ENCODE data around the gene PLEKHA6. TPM values are rescaled to one million over a fixed set of nuclear protein-coding genes. Genes with fewer than 3 reads are reported as not detected.

PLEKHA6 gene
- total and polyA plus RNA-seq, 2 of the 8 experiments (the other 6 are each of a cell fraction or from before 2014, with no cell fraction given) = 4.8 to 20.2 TPM

DNA sequence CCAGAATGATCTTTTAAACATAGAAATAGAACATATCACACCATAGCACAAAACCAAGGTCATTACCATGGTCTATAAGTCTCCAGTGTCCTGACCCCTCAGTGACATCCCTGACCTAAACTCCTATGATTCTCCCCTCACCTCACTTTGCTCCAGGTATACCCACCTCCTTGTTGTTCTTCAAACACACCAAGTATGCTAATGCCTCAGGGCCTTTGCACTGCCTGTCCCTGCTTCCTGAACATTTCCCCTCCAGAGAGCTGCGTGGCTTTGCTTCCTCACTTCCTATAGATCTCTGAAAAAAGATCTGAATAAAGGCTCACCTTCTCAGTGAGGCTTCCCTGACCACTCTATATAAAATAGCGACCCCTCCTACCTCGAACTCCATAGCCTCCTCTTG, 147.0 kb downstream of the PLEKHA6 start:
- Histone ChIP-seq H3K23me2 (ENCODE audit: low read depth, low read length) (peaks cover 10% of the 10 kb centered on the region; the same call in 1 of the 2 replicates), H3K9ac (replicated peaks in 1 of 4; ENCODE audit: extremely low read depth in 1 of 4, low read depth in 3 of 4, low read length in 3 of 4) (no peak overlapping the region), H3K79me2 (ENCODE audit: control insufficient read depth in 1 of 2, insufficient read depth in 2 of 2, low read length in 2 of 2) (no peaks in the 10 kb centered on the region), H2BK15ac (ENCODE audit: low read length) (no peak overlapping the region), H3K27me3 (replicated peaks in 1 of 4; ENCODE audit: control insufficient read depth in 3 of 4, extremely low read depth in 1 of 4, insufficient read depth in 3 of 4, low read length in 3 of 4) (no peaks in the 10 kb centered on the region), H2BK5ac (ENCODE audit: low read depth, low read length) (no peak overlapping the region), H3K23ac (ENCODE audit: insufficient read length) (no peak overlapping the region), H2BK20ac (ENCODE audit: low read length) (no peak overlapping the region), H3K27ac (ENCODE audit: low read depth, low read length) (no peak overlapping the region), H3K18ac (ENCODE audit: extremely low read depth, low read length) (no peak overlapping the region), H3K56ac (replicated peaks; ENCODE audit: insufficient read length, low read depth, low read length) (no peak overlapping the region), H2AFZ (ENCODE audit: low read length) (no peak overlapping the region), H3K79me1 (ENCODE audit: low read depth, low read length) (peaks cover 3% of the 10 kb centered on the region; the same call in 1 of the 2 replicates), H3K14ac (ENCODE audit: insufficient read length) (no peak overlapping the region), H2BK120ac (replicated peaks; ENCODE audit: low read depth, low read length) (no peak overlapping the region), H3K9me3 (ENCODE audit: insufficient read depth in 2 of 2, low read depth in 1 of 2, low read length in 1 of 2) (no peaks in the 10 kb centered on the region), H4K8ac (ENCODE audit: extremely low read depth, insufficient read depth, low read length) (no peak overlapping the region), H3K4ac (replicated peaks; ENCODE audit: insufficient read length, low read depth, low read length) (no peak overlapping the region), H3K4me2 (ENCODE audit: insufficient read depth in 1 of 2, low read depth in 2 of 2, low read length in 2 of 2) (peak overlapping the region in 1 of 2 experiments; percentile 58; a peak in 1 of 4 replicates), H4K20me1 (replicated peaks in 1 of 2; ENCODE audit: control insufficient read depth in 1 of 2, insufficient read depth in 2 of 2, low read length in 2 of 2) (no peaks in the 10 kb centered on the region), H4K91ac (replicated peaks; ENCODE audit: insufficient read length, low read length) (no peak overlapping the region), H2AK5ac (ENCODE audit: low read depth, low read length) (no peak overlapping the region), H3K36me3 (ENCODE audit: control insufficient read depth in 2 of 4, insufficient read depth in 4 of 4, low read length in 3 of 4) (no peaks in the 10 kb centered on the region), H4K5ac (ENCODE audit: insufficient read length, low read depth, low read length) (no peak overlapping the region), H3K4me1 (replicated peaks in 1 of 4; ENCODE audit: control insufficient read depth in 3 of 4, insufficient read depth in 4 of 4, low read length in 3 of 4) (peaks cover 0 to 3% (median 2%) of the 10 kb centered on the region in 4 experiments; a peak in 4 of 7 replicates), H3K4me3 (ENCODE audit: extremely low read depth in 1 of 4, insufficient read depth in 2 of 4, low read depth in 3 of 4, low read length in 4 of 4) (no peak overlapping the region), H2BK12ac (ENCODE audit: low read depth, low read length) (no peak overlapping the region; the same call in 1 of the 2 replicates)
- WGBS, 2 experiments (ENCODE audit: extremely low coverage in 1 of 2, insufficient coverage in 1 of 2, insufficient read length in 1 of 2, insufficient replicate concordance in 2 of 2, low coverage in 1 of 2, low lambda C conversion rate in 2 of 2, missing lambda C conversion rate in 1 of 2) = 89% methylated on average over 3 of the region's 3 CpGs; no CpG with 5 or more reads in 1 of the 2 experiments
- FAIRE-seq (no peak), DNase-seq (ENCODE audit: low read depth in 1 of 2, low spot score in 2 of 2) (no peak)
- TF ChIP-seq KDM1A (IDR thresholded peaks at IDR 0.05; ENCODE audit: borderline replicate concordance, low read length) (peak; percentile 44; the same call in 1 of the 2 replicates), MAX (IDR thresholded peaks at IDR 0.05) (no peak)
- POLR2A ChIA-PET (ENCODE audit: partially characterized antibody) = no interaction called here
- CTCF ChIA-PET (ENCODE audit: partially characterized antibody) = interaction anchor here (1.1 to 9.9 kb wide), 5 partner anchors 9 to 149 kb away, joined by 3 to 156 read pairs (median 19); partner anchors contain the start of genes PLEKHA6 and REN
